Mammary epithelial cell (primary cell): Measurements from ENCODE around the gene LYPD4.

Experiments used
- EZH2 ChIP-seq: IDR thresholded peaks from 2 replicates; pipeline ENCODE4 v1.6.1; 2012; ENCODE audit warnings: low read length, inconsistent platforms, borderline replicate concordance
- TF ChIP-seq, protein P1 (sequence below), 2 donors: IDR thresholded peaks in 1 of 2; conservative IDR thresholded peaks in 1 of 2; 2 replicates each; pipeline ENCODE4 v1.5.1; 2011 to 2012; ENCODE audit warnings: inconsistent platforms in 2 of 2, low read length in 2 of 2, mild to moderate bottlenecking in 2 of 2, control low read depth in 1 of 2, low read depth in 1 of 2; ENCODE audit not compliant: insufficient read depth in 1 of 2; ENCODE audit errors: extremely low read depth in 1 of 2

DNA sequence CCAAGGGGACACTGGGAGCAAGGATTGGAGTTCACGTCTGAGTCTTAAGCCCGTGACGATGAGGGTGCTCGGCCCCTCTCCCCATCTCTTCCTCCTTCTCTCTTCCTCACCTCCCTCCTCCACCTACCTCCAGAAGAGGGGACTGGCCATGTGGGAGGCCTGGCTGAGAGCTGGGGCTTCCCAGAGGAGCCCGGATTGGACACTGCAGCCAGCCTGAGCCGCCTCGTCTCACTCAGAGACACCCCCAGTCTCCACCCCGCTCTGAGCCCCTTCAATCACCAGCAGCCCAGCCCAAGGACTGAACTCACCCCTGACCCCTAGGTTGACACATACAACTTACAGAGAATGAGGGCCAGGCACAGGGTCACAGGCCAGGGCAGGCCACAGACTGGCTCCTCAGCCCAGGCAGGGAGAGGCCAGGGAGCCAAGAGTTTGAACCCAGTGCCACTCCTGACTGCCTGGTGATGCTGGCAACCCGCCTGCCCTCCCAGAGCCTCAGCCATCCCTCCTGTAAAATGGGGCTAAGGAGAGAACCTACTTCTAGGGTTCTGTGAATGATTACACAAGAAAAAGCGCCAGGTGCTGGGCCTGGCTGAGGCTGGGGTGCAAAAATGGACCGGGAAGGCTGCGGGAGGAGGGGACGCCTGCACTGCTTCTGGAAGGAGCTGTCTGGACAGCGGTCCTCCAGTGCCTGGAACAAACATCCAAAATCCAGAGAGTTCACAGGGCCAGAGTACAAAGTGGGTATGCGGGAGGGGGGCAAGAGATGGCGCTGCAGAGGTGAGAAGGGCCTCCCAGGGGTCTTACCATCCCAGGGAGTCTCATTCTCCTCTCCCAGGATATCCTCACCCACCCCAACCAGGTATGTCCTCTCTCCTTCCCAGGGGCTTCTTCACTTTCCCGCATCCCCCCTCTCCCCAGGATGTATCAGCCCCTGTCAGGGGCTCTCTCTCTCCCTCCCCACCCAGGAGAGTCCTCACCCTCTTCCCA lies 33.7 kb upstream of the LYPD4 start:
- TF ChIP-seq, protein P1, sequence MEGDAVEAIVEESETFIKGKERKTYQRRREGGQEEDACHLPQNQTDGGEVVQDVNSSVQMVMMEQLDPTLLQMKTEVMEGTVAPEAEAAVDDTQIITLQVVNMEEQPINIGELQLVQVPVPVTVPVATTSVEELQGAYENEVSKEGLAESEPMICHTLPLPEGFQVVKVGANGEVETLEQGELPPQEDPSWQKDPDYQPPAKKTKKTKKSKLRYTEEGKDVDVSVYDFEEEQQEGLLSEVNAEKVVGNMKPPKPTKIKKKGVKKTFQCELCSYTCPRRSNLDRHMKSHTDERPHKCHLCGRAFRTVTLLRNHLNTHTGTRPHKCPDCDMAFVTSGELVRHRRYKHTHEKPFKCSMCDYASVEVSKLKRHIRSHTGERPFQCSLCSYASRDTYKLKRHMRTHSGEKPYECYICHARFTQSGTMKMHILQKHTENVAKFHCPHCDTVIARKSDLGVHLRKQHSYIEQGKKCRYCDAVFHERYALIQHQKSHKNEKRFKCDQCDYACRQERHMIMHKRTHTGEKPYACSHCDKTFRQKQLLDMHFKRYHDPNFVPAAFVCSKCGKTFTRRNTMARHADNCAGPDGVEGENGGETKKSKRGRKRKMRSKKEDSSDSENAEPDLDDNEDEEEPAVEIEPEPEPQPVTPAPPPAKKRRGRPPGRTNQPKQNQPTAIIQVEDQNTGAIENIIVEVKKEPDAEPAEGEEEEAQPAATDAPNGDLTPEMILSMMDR (conservative IDR thresholded peaks at IDR 0.05 in 1 of 2, IDR thresholded peaks at IDR 0.05 in 1 of 2; ENCODE audit: extremely low read depth in 1 of 2, insufficient read depth in 1 of 2, low read depth in 1 of 2, low read length in 2 of 2), result no peak
- TF ChIP-seq EZH2, result no peak
